HG02759 (cell line): Measurements from ENCODE around the gene DSCAML1.

Experiments
- ATAC-seq: cut with Tn5 transposase; IDR thresholded peaks from one replicate; pipeline ENCODE4 v1.9.1; 2021; ENCODE audit warnings: mild to moderate bottlenecking, moderate library complexity; ENCODE audit not compliant: unreplicated experiment

The DSCAML1 gene

DNA sequence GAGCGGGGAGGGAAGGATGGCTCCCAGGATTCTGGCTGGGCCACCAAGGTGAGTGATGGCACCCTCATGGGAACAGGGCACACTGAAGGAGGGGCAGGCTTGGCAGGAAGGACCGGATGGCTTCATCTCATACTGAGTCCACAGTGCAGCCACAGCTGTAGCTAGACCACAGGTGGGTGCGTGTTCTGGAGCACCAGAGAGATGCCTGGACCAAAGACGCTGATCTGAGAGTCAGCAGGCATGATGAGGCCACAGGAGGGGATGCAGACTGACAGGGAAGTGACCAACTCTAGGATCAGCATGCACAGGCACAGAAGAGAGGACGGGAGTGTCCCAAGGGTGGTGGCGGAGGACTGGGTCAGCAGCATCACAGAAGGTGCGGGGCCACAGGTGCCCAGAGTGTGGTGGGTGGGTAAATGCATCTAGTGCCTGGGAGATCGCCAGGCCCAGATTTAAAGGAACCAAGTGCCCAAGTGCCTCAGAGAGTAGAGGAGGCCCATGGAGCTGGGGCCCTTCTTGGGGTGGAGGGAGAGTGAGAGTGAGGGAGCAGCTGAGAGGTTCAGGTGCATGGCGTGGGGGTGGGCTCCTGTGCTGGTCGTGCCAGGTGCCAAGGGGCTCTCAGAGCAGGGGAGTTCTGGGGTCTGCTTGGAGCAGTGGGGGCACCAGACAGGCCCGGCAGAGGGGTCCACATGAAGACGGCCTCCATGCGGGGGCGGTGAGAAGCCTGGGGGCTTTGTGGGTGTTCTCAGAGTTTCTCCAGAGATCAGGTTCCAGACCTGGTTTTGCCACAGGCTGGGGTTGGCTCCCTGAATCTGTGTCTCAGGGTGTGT lies 355.7 kb downstream of the DSCAML1 start:
- ATAC-seq: no peak

- ATAC-seq: no peak
Observed at GRCh38 chr11:117440258-117440657, 356.8 kb downstream of the DSCAML1 start.

- no peak for ATAC-seq
Observed at GRCh38 chr11:117439256-117439655, 357.8 kb downstream of the DSCAML1 start.

DNA sequence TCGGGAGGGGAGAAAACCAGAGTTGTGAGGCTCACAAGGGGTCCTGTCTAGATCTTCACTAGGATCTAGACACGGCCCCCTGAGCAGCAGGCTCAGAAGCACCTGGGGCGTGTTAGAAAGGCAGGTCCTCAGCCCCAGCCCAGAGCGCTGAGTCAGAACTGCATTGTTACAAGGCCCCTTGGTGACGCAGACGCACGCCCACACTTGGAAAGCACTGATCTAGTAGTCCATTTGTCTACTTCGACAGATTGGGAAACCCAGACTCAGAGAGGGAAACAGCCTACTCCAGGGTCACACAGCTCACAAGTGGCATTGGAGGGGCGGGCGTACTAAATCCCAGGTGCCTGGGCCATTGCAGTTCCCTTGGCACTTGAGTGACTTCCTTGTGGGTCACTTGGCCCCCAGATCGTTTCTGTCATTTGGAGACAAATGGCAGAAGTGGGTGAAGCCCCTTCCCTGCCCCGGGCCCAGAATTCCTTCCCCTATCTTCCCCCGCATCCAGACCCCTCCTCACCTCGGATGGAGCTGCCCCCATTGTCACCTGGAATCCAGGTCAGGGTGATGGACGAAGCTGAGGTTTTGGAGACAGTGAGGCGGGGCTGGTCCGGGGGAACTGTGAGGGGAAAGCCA lies 358.5 kb downstream of the DSCAML1 start:
- ATAC-seq: no peak

DNA sequence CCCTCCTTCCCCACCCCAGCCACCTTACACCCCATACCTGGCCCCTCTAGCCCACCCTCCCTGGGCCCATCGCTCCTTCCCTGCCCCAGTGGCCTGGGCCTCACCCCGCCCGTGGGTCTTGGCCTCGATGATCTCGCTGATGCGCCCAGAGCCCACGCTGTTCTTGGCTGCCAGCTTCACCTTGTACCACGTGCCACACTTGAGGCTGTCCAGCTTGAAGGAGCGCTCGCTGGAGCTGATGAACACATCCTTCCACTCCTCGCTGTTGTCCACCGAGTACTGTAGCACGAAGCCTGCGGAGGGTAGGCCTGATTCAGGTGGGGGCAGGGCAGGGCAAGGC lies 359.3 kb downstream of the DSCAML1 start:
- no peak for ATAC-seq

DNA sequence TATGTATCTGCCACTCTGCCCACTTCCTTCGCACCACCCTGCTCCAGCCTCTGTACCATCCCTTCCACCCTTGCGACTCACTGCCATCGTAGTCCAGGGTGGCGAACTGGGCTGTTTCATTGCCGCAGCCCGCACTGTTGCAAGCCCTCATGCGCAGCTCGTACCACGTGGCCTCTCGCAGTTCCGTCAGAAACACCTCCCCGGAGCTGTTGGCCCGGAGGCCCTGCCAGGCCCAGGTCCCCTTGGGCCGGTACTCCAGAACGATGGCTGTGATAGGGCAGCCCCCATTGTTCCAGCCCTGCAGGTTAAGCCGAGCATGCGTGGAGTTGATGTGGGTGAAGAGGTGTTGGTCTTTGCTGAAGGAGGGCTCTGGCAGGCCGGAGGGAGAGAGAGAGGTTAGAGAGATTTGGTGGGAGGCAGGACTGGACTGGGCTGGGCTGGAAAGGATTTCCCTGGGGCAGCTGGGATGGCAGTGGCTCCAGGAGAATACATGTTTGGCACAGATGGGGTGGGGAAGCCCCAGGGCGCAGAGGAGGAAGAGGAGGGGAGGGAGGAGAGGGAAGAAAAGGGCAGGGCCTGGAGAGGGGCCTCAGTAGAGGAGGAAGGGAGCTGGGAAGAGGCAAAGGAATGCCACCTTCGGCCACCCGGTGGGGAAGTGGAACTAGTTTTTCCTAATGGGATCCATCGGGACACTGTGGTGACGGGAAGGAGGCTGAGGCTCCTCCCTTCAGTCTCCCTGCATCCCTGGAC lies 359.8 kb downstream of the DSCAML1 start:
- no peak for ATAC-seq

GRCh38 chr11:117435326-117435725 lies 361.7 kb downstream of the DSCAML1 start:
- ATAC-seq: no peak

DNA sequence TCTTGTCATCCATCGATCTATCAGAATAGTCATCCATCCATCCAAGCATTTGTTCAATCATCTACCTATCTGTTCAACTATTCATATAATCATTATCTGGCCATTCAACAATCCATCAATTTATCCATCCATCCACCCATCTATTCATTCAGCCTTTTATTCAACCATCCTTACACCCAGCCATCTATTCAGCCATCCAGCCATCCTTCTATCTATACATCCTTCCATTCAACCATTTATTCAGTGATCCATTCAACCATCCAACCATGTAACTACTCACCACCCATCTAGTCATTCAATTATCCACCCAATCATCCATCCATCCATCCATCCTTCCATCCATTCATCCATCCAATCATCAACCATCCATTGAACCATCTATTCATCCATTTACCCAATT lies 362.5 kb downstream of the DSCAML1 start:
- no peak for ATAC-seq

GRCh38 chr11:117433717-117434116 lies 363.3 kb downstream of the DSCAML1 start:
- no peak for ATAC-seq

DNA sequence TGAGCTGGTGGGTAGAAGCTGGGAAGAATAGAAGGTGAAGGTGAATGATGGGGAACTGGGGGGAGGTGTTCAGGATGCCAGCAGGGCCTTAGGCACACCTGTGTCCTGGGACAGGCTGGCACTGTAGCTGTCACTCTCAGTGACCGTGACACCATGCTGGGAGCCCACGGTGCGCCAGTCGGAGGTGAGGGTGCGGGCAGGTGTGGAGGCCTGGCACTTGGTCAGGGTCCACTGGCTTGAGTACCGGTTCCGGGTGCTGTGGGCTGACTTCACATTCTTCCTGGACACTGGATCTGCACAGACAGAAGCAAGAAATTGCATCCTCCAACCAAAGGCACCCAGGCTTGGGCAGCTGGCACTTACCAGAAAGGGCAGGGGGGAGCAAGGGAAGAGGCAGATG lies 365.6 kb downstream of the DSCAML1 start:
- ATAC-seq: no peak

DNA sequence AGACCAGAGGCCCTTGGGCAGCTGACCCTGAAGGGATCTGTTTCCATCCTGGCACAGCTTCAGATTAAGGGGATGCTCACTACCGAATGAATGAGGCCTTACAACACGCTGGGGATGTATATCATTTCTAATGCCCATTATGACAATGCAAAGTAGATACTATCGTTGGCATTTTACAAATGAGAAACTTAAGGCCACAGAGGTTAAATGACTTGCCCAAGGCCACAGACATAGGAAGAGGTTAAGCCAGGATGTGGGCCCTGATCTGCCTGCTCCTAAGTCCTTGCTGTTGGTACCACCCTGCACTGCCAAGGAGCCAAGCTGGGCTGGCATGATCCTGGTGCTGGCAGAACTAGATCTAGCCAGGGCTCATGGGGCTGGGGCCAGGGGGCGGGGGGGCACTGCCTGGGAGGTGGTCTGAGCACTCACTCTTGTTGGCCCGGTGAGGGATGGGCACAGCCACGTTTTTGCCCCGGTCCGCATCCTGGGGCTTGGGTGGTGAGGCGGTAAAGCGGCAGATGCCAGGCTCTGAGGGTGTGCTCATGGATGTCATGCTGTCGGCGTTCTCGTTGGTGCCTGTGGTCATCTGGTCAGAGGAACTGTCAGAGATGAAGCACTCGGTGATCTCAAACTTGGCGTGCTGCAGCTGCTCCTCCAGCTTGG lies 366.6 kb downstream of the DSCAML1 start:
- no peak for ATAC-seq

DNA sequence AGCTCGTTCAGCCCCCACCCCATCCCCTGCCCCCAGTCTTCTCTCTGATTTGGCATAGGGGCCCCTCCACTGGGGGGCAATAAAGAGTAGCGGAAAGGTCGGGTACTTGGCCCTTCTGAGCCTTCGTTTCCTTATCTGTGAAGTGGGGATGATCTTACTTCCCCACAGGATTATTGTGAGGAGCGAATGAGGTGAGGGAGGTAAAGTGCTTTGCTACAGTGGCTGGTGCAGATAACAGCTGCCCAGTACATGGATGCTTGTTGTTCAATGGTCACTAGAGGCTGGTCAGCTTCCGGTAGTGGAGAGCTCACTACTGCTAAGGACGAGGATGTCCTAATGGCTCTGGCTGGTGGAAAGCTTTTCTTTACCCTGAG lies 368.2 kb downstream of the DSCAML1 start:
- ATAC-seq: no peak

DNA sequence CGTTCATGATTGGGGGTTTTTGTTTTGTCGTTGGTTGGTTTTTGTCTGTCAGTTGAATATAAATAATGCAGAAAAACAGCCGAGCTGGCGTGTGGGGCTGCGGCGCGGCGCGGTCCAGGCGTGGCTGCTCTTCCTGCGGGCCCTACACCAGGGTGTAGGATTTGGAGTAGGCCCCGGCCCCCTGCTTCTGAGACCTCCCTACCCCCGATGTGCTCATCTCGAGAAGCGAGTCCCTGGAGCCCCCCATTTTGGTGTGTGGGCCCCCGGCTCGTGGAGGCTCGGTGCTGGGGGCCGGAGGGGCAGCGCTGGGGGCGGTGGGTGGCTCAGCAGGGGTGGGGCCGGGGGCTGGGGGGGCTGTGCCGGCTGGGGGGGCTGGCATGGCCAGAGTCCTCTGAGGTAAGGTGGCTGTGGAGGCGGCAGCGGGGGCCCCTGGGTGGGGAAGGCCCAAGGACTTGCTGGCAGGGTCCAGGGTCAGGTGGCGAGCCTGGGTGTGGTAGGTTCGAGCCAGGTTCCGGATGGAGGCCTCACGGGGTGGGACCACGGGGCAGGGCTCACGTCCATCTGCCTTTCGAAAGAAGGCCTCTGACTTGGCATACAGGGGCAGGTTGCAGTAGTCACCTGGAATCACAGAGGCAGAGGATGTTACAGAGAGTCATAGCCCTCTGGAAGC lies 368.7 kb downstream of the DSCAML1 start:
- ATAC-seq: no peak

GRCh38 chr11:117427356-117427874 lies 369.6 kb downstream of the DSCAML1 start:
- no peak for ATAC-seq

- ATAC-seq: no peak
Observed at GRCh38 chr11:117426941-117427340, 370.1 kb downstream of the DSCAML1 start.

- no peak for ATAC-seq
Observed at GRCh38 chr11:117426297-117426685, 370.7 kb downstream of the DSCAML1 start.

GRCh38 chr11:117425679-117426296 lies 371.2 kb downstream of the DSCAML1 start:
- ATAC-seq: no peak

DNA sequence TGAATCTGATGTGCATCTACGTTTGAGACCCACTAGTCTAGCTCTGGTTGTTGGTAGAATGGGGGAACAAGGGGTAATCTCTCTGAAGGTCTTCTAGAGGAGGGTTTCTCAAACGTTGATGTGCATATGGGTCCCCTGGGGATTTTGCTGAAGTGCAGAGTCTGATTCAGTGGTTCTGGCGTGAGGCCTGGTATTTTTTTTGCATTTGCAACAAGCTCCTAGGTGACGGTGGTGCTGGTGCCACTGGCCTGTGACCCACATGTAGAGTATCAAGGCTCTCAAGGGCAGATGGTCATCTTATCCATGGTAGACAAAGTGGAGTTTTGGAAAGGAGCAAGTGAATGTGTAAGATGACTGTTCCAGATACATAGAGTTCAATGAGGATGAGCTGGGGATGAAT lies 372.2 kb downstream of the DSCAML1 start:
- no peak for ATAC-seq

GRCh38 chr11:117423046-117423575 lies 373.9 kb downstream of the DSCAML1 start:
- no peak for ATAC-seq

DNA sequence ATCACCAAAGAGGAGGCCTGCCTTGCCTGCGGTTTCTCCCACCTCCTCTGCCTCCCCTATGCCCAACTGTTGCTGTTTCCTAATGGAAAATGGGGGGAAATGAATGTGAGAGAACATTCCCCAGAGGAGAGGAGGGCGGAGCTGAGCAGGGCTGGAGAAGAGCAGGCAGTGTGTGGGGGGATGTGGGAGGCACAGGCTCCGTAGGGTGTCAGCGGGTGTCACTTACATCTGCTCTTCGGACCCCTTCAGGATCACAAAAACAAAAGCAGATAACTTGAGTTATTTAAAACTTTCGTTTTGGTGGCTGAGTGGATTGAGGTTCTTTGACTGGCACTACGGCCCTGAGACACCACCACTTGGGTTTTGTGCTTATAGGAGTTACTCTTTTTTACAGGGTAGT lies 375.5 kb downstream of the DSCAML1 start:
- no peak for ATAC-seq
